GM19455 (cell line): ENCODE data around the gene DNAJA2.

Experiments used
- ATAC-seq: cut with Tn5 transposase; IDR thresholded peaks from one replicate; pipeline ENCODE4 v1.9.1; 2021; ENCODE audit not compliant: unreplicated experiment

Gene DNAJA2

DNA sequence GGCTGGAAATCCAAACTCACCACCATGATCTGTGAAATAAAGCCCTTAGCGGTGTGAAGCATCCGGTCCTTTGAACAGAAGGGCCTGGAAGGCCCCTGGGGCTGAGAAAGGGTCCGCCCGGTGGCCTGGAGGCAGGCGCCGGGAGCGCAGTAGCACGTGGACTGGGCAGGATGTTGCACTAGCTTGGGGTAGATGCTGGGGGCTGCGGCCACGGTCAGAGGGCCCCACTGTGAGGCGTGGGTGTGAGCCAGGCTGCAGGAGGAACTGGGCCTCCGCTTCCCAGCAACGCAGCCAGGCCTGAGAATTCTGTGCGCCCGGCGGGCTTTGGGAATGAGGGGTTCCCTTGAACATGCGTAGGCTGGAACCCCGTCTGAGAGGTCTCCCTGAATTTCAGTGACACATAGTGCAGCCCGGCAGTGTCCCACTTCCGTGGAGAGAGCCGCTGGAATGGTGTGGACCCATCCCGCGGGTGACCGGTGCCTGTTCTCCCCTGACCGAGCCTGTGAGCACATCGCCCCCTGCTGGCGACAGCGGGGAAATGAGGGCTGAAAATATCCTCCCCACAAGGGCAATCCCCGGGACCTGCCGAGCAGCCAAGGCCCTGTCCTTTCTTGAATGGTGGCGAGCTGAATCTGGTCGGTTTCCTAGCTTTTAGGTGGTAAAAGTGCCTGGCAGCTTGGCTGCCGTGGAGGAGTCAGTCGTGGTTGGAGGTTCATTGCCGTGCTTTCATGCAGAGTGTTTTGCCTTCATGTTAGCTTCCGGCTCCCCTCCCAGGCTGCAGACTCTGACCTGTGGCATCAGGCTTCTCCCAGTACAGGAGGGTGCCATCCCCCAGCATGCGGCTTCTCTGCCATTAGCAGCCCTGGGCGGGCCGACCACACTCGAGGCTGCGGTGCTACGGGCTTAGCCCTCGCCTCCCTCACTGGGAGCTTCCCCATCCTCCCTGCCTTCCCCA lies 43.8 kb downstream of the DNAJA2 start:
- ATAC-seq, result peak; percentile 77

- ATAC-seq, result no peak
Measured at GRCh38 chr16:46928811-46929210, 44.7 kb downstream of the DNAJA2 start.

GRCh38 chr16:46927273-46927672 lies 46.2 kb downstream of the DNAJA2 start:
- no peak for ATAC-seq

- no peak for ATAC-seq
Measured at GRCh38 chr16:46926470-46927225, 46.8 kb downstream of the DNAJA2 start.

GRCh38 chr16:46924402-46924801 lies 49.1 kb downstream of the DNAJA2 start:
- no peak for ATAC-seq

- no peak for ATAC-seq
Measured at GRCh38 chr16:46923513-46924295, 49.8 kb downstream of the DNAJA2 start.

- ATAC-seq, result no peak
Measured at GRCh38 chr16:46922239-46922638, 51.2 kb downstream of the DNAJA2 start.

DNA sequence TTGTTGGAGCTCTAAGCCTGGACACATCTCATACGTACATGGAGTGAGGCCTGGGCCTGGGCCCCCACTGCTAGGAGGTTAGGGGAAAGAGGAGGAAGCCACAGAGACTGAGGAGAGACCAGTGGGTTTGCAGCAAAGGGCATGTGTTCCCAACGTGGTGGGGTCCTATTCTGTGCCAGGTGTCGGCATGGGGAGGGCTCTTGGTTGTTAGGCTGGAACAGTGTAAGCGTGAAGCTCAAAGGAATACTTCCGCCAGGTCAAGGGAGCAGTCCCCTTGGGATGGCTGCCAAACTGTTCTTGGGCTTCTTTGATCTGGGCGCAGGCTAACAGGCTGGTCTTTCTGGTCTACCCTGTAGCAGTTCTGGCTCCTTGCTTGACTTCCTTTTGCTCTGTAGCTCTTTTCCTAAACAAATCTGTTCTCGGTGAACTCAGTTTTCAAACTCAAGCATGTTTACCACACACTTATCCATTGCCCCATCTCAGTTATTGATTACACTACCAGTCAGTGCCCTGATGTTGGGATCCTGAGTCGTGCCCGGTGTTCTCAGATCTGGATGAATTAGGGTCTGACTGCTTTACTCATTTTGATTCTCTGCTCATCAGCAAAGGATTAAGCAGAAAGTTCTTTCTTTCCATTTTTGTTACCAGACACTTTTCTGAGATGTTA lies 52.9 kb downstream of the DNAJA2 start:
- ATAC-seq, result no peak

GRCh38 chr16:46918905-46919792 lies 54.3 kb downstream of the DNAJA2 start:
- ATAC-seq, result peak; percentile 90

GRCh38 chr16:46918400-46918799 lies 55.1 kb downstream of the DNAJA2 start:
- no peak for ATAC-seq

- no peak for ATAC-seq
Measured at GRCh38 chr16:46916980-46917379, 56.5 kb downstream of the DNAJA2 start.

DNA sequence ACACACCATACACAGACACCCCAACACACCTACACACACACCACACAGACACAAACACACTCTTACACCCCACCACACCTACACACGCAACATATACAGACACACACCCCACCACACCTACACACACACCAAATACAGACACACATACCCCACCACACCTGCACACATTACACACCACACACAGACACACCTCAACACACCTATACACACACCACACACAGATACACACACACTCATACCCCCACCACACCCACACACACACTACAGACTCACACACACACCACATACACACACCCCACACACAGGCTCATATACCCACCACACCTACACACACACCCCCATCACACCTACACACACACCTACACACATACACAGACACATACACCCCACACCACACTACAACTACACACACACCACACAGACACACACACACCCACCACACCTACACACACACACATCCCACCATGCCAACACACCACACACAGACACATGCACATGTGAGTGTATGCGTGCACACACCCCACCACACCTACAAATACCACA lies 57.9 kb downstream of the DNAJA2 start:
- ATAC-seq, result no peak

GRCh38 chr16:46914556-46915201 lies 58.8 kb downstream of the DNAJA2 start:
- no peak for ATAC-seq

DNA sequence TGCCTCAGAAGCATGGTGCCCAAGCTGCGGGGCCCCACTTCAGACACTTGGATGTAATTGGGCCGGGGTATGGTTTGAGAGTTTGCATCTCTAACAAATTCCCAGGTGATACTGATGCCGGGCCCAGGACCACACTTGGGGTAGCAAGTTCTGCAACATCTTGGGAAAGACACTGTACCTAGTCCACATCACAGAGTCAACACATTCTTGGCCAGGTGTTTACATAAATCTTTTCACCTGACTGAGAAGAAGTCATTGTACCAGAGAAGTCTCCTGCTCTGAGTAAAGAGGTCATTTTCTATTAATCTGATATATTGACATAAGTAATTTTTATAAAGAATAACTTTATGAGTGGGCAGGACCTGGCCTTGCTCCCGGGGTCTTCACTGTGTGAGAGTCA lies 61.8 kb downstream of the DNAJA2 start:
- ATAC-seq, result no peak

- ATAC-seq, result peak; percentile 57
Measured at GRCh38 chr16:46911038-46911437, 62.4 kb downstream of the DNAJA2 start.

DNA sequence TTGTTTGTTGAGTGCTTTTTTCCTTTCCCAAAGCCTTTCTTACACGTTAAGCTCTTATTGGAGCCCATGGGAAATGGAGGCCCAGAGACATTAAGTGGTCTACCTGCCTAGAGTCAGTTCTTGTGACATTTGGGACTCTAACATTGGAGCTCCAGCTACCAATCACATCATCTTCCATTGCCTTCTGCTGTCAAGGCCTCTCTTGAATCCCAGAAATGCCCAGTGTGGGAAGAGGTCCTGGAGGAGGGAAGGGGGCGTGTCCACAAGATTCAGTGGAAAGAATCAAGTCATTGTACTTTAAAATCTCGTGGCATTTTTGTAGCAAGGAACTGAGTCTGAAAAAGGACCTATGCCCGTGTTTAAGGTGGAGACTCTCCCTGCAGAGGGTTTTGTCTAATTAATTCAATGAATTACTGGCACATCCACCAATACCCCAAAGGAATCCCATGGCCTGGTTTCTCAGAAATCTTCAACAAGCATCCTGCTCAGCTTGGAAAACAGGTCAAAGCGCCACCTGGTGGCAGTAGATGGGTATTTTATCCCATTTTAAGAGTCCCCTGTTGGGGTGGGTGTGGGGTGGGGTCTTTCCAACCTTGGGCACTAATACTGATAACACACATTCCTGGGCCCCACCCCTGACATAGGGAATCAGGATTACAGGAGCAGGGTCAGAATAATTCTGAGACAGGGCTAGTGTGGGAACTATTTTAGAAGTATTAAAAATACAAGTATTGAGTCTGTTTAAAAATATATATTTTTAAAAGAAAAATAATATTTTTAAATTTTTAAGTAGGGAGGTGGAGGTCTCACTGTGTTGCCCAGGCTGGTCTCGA lies 64.7 kb downstream of the DNAJA2 start:
- ATAC-seq, result no peak

DNA sequence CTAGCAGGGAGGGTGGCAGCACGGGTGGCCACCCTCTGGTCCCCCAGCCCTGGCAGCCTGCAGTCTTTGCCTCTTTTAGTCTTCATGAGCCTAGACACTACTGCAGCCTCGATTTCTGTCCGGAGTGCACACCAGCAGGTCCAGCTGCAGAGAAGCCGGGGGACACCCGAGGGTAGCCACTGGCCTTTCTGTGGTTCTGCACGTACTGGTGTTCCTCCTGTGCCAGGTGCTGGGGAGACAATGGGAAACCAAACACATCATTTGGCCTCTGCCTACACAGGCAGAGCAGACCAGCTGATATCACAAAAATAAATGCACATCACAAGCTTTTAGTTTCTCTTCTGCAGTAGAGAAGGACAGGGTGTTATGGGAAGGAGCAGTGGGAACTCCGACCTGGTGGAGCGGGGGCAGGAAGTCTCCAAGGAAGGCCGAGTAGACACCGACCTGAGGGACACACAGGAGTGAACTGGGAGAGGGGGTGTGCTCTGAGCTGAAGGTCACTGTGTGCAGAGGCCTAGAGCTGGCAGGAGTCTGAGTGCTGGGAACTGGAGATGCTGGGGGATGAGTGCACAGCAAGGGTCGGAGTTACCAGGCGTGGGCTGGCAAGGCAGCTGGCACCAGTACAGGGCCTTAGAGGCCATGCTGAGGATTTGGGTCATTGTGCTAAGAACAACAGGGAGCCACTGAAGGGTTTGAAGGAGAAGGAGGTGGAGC lies 66.3 kb downstream of the DNAJA2 start:
- ATAC-seq, result no peak
